IPS-15b (cell line): ENCODE results near the gene APH1B.

ENCODE experiments used
- H3K27me3 ChIP-seq: one replicate; pipeline ENCODE4 v1.6.1; 2013; ENCODE audit warnings: low read length; ENCODE audit not compliant: control insufficient read depth, insufficient read depth
- H3K36me3 ChIP-seq: one replicate; pipeline ENCODE4 v1.6.1; 2013; ENCODE audit warnings: low read length; ENCODE audit not compliant: control insufficient read depth, insufficient read depth
- H3K4me1 ChIP-seq: one replicate; pipeline ENCODE4 v1.6.1; 2013; ENCODE audit warnings: mild to moderate bottlenecking, low read length; ENCODE audit not compliant: control insufficient read depth, insufficient read depth
- H3K4me3 ChIP-seq: one replicate; pipeline ENCODE4 v1.5.1; 2013; ENCODE audit warnings: low read depth, low read length
- H3K9ac ChIP-seq: one replicate; pipeline ENCODE4 v1.6.1; 2013; ENCODE audit warnings: low read depth, mild to moderate bottlenecking, low read length
- H3K9me3 ChIP-seq: one replicate; pipeline ENCODE4 v1.6.1; 2013; ENCODE audit warnings: mild to moderate bottlenecking, low read length; ENCODE audit not compliant: control insufficient read depth, insufficient read depth

APH1B gene

DNA sequence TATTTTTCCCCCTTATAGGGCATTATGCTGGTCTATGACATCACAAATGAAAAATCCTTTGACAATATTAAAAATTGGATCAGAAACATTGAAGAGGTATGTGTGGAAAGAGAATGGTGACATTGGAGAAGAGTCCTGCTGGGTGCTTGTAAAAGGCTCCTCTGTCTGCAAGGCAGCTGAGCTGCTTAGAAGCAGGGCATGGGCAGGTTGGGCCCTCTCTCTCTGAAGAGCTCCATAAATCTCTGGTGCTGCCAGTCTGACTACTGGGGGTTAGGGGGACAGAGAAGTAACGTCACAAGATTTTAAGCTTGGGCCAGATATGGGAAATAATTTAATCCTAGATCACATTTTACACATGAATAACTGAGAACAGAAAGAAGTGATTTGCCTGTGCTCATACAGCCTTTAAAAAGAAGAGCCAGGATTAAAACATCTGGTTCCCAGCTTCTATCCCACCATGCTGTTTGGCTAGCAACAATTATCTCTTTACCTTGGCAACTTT, 21.9 kb upstream of the APH1B start:
- Histone ChIP-seq H3K36me3 (no peaks in the 10 kb centered on the region), H3K4me1 (peaks cover 18% of the 10 kb centered on the region), H3K4me3 (no peak overlapping the region), H3K27me3 (no peaks in the 10 kb centered on the region), H3K9ac (no peak overlapping the region), H3K9me3 (no peaks in the 10 kb centered on the region)

DNA sequence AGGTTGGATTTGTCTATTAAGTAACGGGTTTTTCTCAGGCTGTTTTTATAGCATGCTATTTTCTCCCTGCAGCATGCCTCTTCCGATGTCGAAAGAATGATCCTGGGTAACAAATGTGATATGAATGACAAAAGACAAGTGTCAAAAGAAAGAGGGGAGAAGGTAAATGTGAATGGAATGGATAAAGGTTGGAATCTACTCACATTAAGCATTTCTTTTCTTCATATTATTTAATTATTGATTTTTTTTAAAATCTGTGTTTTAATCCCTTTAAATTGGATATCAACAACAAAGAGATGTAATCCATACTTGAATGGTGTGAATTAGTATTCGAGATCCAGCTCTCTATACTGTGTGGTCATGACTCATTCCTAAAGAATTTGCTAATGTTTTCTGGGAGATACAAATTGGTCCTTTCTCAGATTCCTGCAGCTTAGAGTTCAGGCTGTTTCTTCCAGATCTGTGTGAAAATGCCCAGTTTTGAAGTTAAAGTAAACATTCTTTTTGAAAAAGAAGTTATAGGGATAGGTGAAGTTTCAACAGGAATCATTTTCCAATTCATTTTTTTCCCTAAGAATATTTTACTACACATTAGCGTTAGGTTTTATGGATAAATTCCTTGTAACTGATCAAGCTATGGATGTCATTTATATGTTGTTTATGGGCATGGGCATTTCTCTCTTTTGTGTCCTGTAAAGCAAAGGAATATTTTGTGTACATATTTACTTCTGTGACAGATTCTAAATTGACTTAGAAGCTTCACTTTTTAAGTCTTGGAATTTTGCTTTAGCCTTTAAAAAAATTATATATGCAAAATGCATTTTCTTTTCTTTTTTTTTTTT, 20.8 kb upstream of the APH1B start:
- H3K4me1 ChIP-seq: peaks cover 18% of the 10 kb centered on the region
- no peak overlapping the region for H3K4me3 ChIP-seq

DNA sequence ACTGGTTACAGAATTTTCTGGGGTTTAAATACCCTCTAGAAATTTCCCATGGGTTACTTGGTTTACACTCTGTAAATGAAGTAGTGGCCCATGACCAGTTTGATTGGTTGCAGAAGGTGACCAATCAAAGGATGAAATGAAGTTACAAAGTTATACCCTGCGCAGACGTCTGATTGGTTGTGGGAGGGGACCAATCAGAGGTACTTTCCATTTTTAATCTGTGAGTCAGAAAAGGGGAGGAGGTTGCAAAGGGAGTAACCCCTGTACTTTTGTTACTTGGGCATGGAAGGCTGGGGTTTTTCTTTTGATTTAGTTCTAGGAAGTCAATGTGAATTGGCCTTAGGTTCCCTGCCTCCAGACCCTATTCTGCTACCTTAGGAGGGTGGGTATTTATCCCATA, 18.7 kb upstream of the APH1B start:
- Histone ChIP-seq H3K36me3 (no peaks in the 10 kb centered on the region), H3K9ac (no peak overlapping the region), H3K9me3 (no peaks in the 10 kb centered on the region), H3K4me1 (peaks cover 18% of the 10 kb centered on the region), H3K27me3 (no peaks in the 10 kb centered on the region), H3K4me3 (no peak overlapping the region)

More for the DNA sequence above, 20.8 kb upstream of the APH1B start:
- Histone ChIP-seq H3K27me3 (no peaks in the 10 kb centered on the region), H3K36me3 (no peaks in the 10 kb centered on the region), H3K9ac (no peak overlapping the region), H3K9me3 (no peaks in the 10 kb centered on the region)

DNA sequence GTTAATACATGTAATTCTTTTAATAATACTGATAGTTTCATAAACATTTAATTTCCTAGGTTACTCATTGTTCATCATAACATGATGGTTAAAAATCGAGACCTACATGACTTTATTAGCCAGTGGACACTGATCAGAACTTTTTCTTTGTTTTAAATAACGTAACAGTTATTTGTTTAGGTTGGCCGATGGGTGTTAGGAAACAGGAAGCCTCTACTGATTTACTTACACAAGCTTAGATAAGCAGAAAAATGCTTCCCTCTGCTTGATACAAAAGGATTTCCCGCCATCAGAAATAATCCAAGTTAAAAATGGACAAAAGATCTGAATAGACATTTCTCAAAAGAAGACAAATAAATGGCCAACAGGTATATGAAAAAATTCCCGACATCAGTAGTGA, 16.6 kb upstream of the APH1B start:
- Histone ChIP-seq H3K36me3 (no peaks in the 10 kb centered on the region), H3K9me3 (no peaks in the 10 kb centered on the region), H3K27me3 (no peaks in the 10 kb centered on the region), H3K9ac (no peak overlapping the region), H3K4me1 (peaks cover 12% of the 10 kb centered on the region), H3K4me3 (no peak overlapping the region)

DNA sequence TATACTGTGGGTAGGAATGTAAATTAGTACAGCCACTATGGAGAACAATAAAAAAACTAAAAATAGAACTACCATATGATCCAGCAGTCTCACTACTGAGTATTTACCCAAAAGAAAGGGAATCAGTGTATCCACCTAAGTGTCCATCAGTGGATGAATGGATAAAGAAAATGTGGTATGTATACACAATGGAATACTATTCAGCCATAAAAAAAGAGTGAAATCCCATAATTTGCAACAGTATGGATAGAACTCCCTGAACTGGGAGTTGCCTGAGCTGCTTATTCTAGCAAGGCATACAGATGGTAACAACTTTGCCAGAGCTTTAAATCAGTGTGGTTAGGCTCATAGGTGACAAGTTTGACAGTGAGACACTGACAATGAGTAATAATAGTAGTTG, 16.1 kb upstream of the APH1B start:
- Histone ChIP-seq H3K9me3 (no peaks in the 10 kb centered on the region), H3K9ac (no peak overlapping the region), H3K36me3 (no peaks in the 10 kb centered on the region), H3K4me1 (peaks cover 7% of the 10 kb centered on the region), H3K4me3 (no peak overlapping the region), H3K27me3 (no peaks in the 10 kb centered on the region)

DNA sequence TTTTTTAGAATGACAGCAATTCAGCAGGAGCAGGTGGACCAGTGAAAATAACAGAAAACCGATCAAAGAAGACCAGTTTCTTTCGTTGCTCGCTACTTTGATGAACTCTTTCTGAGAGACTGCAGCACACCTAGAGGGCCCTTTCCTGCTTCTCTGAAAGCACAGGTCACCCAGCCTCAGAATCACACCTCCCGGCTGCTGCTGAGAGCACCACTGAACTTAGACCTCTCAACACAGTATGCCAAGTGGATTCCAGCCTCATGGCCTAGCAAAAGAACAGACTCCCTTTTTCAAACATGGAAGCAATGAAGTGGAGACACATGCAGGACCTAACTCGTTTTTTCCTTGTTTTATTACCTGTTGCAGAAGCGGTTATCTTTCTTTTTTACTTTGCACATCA, 13.9 kb upstream of the APH1B start:
- Histone ChIP-seq H3K36me3 (no peaks in the 10 kb centered on the region), H3K9ac (no peak overlapping the region), H3K4me3 (no peak overlapping the region), H3K27me3 (no peaks in the 10 kb centered on the region), H3K4me1 (no peaks in the 10 kb centered on the region), H3K9me3 (no peaks in the 10 kb centered on the region)

DNA sequence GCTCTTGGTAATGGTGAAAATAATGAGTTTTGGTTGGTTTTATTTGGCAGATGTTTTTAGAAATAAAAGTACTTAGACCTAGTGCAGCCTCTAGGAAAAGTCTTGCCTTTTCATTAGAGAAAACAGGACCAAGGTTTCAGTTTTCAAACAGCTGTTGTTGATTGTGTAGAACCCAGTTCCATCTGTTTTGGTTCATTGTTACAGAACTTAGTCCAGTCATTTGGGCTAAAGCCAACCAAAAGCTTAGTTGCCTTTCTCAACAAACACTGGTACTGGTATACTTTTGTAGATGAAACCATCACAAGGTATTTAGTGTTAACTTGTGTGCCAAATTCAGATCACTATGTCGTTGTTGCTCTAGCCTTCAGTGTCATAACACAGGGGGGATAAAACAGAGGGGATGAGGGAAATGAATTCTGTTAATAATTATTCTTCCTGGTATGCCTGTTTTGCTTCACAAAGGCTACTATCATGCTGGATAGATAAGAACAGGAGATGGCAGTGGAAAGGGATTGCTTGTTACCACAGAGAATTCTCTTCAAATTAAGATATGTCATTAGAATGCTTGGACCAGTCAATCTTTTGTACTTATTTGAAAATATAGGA, 12.6 kb upstream of the APH1B start:
- no peaks in the 10 kb centered on the region for H3K4me1 ChIP-seq

DNA sequence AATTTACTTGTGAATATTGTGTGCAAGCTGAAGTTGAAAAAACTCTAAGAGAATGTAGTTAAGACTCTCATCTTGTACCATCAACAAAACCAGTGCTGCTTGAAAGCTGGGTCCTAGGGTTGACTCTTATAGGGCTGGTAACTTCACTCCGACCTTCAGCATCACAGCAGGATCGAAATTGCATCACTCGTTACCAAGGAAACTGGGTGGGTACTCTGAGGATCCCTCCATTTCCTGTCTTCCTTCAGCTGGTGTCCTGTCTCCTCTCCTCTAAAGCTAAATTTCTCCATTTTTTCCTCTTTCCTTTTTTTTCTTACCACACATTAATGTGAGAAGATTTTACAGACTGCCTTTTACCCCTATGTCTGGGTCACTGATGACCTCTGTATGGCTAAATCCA, 3.0 kb upstream of the APH1B start:
- Histone ChIP-seq H3K9ac (no peak overlapping the region), H3K36me3 (no peaks in the 10 kb centered on the region), H3K9me3 (no peaks in the 10 kb centered on the region), H3K4me1 (peaks cover 13% of the 10 kb centered on the region), H3K27me3 (peaks cover 22% of the 10 kb centered on the region), H3K4me3 (no peak overlapping the region)

More for the DNA sequence above, 12.6 kb upstream of the APH1B start:
- Histone ChIP-seq H3K27me3 (no peaks in the 10 kb centered on the region), H3K4me3 (no peak overlapping the region), H3K36me3 (no peaks in the 10 kb centered on the region), H3K9me3 (no peaks in the 10 kb centered on the region), H3K9ac (no peak overlapping the region)

DNA sequence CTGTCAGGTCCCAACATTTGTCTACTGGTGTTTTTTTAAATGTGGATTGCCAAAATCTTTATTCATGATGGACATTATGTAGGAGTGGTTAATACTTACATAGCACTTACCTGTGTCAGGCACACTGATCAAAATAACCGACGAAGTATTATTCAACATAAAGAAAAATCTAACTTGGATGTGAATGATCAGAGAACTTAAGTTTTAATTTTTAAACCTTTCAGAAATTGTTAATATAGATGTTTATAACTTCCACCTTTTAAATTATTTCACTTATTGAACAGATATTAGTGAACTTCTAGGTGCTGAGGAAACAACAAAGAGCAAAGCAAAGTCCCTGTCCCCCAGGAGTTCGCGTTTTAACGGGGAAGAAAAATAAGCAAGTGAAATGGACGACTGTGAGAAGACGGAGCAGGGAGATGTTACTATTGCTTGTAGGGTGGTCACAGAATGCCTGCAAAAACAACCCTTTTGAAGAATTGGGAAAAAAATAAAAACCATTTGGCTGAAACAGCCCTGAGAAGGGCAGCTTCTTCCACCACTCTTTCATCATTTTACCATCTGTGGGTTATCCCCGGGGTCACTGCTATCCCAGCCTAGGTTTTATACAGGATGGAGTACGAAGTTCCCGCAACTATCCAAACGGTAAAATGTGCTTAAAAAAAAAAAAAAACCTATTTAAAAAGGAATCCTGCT, 915 bp upstream of the APH1B start:
- Histone ChIP-seq H3K27me3 (peaks cover 22% of the 10 kb centered on the region), H3K4me1 (peaks cover 13% of the 10 kb centered on the region), H3K9me3 (no peaks in the 10 kb centered on the region), H3K4me3 (peak overlapping the region; percentile 66), H3K9ac (peak overlapping the region; percentile 32), H3K36me3 (no peaks in the 10 kb centered on the region)

DNA sequence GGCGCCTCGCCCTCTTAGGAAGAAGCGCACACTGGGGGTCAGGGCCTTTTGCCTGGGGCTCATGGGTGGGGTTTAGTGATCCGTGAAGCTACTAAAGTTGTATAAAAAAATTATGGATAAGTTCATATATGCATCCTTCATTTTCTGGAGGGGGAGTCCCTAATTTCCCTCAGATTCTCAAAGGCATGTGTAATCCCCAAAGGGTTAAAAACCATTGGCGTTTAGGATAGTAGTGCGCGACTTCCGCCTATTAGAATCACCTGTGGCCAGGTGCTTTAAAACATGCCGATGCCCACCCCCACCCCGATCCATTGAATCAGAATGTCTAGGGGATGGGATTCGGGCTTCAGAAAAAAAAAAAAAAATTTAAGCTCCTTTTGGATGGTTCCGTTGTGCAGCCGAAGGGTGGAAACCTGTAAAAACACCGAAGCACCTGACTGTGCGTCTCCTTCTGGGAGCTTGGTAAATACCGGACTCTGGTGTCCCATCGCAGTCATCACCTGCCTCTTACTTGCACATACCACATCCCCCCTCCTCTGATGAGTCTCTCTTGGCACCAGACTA, 570 bp downstream of the APH1B start:
- Histone ChIP-seq H3K27me3 (peaks cover 22% of the 10 kb centered on the region), H3K36me3 (no peaks in the 10 kb centered on the region), H3K4me1 (peaks cover 13% of the 10 kb centered on the region), H3K9ac (peak overlapping the region; percentile 50), H3K4me3 (peak overlapping the region; percentile 55), H3K9me3 (no peaks in the 10 kb centered on the region)

DNA sequence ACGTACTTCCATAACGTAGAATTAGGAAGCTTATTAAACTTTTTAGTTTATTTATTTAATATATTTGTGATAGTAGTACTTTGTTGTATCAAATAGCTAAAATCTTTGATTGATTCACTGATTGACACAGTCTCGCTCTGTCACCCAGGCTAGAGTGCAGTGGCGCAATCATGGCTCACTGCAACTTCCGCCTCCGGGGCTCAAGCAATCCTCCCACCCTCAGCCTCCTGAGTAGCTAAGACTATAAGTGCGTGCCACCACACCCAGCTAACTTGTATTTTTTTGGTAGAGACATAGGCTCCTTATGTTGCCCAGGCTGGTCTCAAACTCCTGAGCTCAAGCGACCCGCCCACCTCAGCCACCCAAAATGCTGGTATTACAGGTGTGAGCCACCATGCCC, 5.7 kb downstream of the APH1B start:
- Histone ChIP-seq H3K36me3 (no peaks in the 10 kb centered on the region), H3K4me3 (no peak overlapping the region), H3K9ac (no peak overlapping the region), H3K4me1 (peaks cover 3% of the 10 kb centered on the region), H3K9me3 (no peaks in the 10 kb centered on the region), H3K27me3 (peaks cover 11% of the 10 kb centered on the region)
